K562 treated with DMSO at 1 percent for 24 hours (cell line): ENCODE data around the gene ARPP21. TPM values are rescaled to one million over a fixed set of nuclear protein-coding genes. Genes with fewer than 3 reads are reported as not detected.

Experiments
- total RNA-seq: library from RNA; unstranded; fragments of 300-600 nt; gene quantifications from 2 replicates; pipeline ENCODE4 v1.2.3, GENCODE V29; 2022; ENCODE audit warnings: low read depth; ENCODE audit not compliant: insufficient read depth

Gene ARPP21
- not detected in 2 replicates for total RNA-seq

DNA sequence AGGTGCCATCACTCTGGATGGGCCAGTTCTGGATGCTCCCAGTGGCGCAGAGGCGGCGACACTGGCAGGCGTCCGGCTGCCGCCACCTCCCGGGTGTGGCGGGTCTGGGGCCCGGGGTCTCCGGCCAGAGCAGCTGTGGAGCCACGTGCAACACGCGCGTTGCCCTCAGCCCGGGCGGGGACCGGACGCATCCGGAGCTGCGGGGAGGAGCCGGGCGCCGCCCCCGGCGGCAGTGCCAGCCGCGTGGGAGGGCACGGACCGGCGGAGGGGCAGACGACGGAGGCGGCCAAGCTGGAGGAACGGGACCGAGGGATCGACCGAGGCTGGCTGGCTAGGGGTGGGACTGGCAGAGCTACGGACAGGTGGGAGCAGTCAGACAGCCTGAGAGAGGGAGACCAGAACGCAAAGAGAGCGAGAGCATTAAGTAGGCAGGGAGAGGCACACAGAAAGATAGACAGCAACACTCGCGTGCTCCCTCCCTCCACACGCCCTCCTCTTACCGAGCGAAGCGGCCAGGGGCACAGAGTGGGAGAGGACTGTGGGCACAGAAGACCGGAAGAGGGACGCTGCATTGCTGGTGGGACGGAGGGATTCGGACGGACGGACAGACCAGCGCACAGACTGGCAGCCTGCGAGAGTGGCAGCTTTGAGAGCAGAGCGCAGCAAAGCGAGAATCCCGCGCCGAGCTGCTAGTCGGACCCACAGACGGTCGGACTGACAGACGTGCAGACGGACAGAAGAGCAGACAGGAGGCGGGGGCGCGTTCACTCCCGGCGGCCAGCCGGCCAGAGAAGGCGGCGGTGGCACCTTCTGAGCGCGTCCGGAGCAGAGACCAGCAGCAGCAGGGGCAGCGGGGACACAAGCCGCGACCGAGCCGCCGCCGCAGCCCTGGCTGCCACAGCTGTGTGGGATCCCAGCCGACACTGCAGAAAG, at the start of gene ARPP21:
TSS of gene ARPP21 (plus strand) at position 272 of the 933 bp plus-strand sequence. CDS start 42,227 bp downstream, outside the sequence.

